Heart right ventricle (tissue), 16 donors: ENCODE results near the gene MDM4. TPM values are rescaled to one million over a fixed set of nuclear protein-coding genes. Genes with fewer than 3 reads are reported as not detected.
"Not testable (repeated sequence)": the region's sequence is repeated elsewhere in the genome, so short reads cannot be mapped to it uniquely, and the experiment has no call there.

Experiments
- ATAC-seq, 8 donors: fragments of 200-7000 bp; cut with Tn5 transposase; one replicate each; pipeline ENCODE4 v1.9.1; 2020; ENCODE audit warnings: mild to moderate bottlenecking in 8 of 8, moderate library complexity in 8 of 8, moderate number of reproducible peaks in 1 of 8
- DNase-seq, 2 donors: peaks; one replicate each; pipeline ENCODE4 v3.0.0-alpha.2; 2020
- H3K27ac ChIP-seq, 10 donors: fragments of 200-600 bp; sonication (generic) in 2 of 10; one replicate each; pipeline versions ENCODE4 v1.5.0 to v1.8.0; 2020 to 2022; ENCODE audit warnings: mild to moderate bottlenecking in 3 of 10
- H3K27me3 ChIP-seq, 7 donors: fragments of 200-600 bp; one replicate each; pipeline ENCODE4 v1.8.0; 2021 to 2022; ENCODE audit warnings: mild to moderate bottlenecking in 2 of 7
- H3K36me3 ChIP-seq, 9 donors: fragments of 200-600 bp; sonication (generic) in 1 of 9; one replicate each; pipeline versions ENCODE4 v1.5.0 to v1.8.0; 2020 to 2022; ENCODE audit warnings: mild to moderate bottlenecking in 2 of 9
- H3K4me1 ChIP-seq, 9 donors: fragments of 200-600 bp; sonication (generic) in 1 of 9; one replicate each; pipeline versions ENCODE4 v1.5.0 to v1.8.0; 2020 to 2022; ENCODE audit warnings: mild to moderate bottlenecking in 4 of 9
- H3K4me3 ChIP-seq, 10 donors: fragments of 200-600 bp; sonication (generic) in 2 of 10; one replicate each; pipeline versions ENCODE4 v1.5.0 to v1.8.0; 2020 to 2022; ENCODE audit warnings: mild to moderate bottlenecking in 7 of 10, moderate library complexity in 2 of 10
- H3K9me3 ChIP-seq, 11 donors: fragments of 200-600 bp in 10 of 11; sonication (generic) in 2 of 11; one replicate each; pipeline versions ENCODE4 v1.5.0 to v1.8.0; 2013 to 2022; ENCODE audit warnings: mild to moderate bottlenecking in 2 of 11, control low read depth in 1 of 11, moderate library complexity in 1 of 11
- WGBS, 2 donors: extraction: QIAGEN DNeasy Blood & Tissue Kit; methylation state at CpG; one replicate each; pipeline ENCODE4 v1.1.7; 2013; ENCODE audit warnings: inconsistent platforms in 1 of 2; 5-methylcytosine and 5-hydroxymethylcytosine counted together
- intact Hi-C, 10 donors: fragments of 100-400 bp; cut with DNase I; formaldehyde crosslinking; loops; one replicate each; pipeline versions ENCODE4 v1.11.1 to v1.14.2; 2022
- polyA plus RNA-seq, 2 donors: library from polyadenylated mRNA; stranded (reverse); fragments of 200-250 nt; gene quantifications; one replicate each; pipeline ENCODE4 v1.2.3, GENCODE V29; 2013
- total RNA-seq, 10 donors: library from RNA; stranded (reverse); fragmentation: NEBNext Ultra II Directional in 3 of 10; extraction: Animal tissue kit (Norgen Biotek cat#: 25700) in 3 of 10; gene quantifications; one replicate each; pipeline versions ENCODE4 v1.2.1 to v1.2.4, GENCODE V29; 2021 to 2023
- TF ChIP-seq, protein P1 (sequence below), 9 donors: fragments of 200-600 bp; sonication (generic) in 2 of 9; IDR thresholded peaks; one replicate each; pipeline versions ENCODE4 v1.5.0 to v1.8.0; 2021 to 2022; ENCODE audit warnings: antibody characterized with exemption in 9 of 9, mild to moderate bottlenecking in 5 of 9, moderate library complexity in 1 of 9
- donor health status: Arrhythmogenic right ventricular cardiomyopathy.
- donor health status: ischemic (EF 13 %, LVEDD 7.1; RV severe dilation, severe dysfunction).
- donor health status: healthy with polysubstance abuse.
- donor health status: DM: no; HTN: yes; CAD: no.
- donor health status: DM: no; HTN: no; CAD: no.
- donor health status: ischemic (EF 25% LVEDD 6.9; RV normal size, moderate dysfunction).
- donor health status: ischemic (EF 25% LVEDD 5.7; RV mildly dilated, moderate dysfunction).
- donor health status: healthy.
- donor health status: DM: yes; HTN: yes; CAD: no.
- donor health status: Ischemic cardiomyopathy.
- donor health status: ischemic (EF 35%, LVEDD 5.7; RV mildly dilated, moderate dysfunction).
- donor health status: nonischemic (EF 11% LVEDD 7.7; RV severe dilation, severe dysfunction).
- donor health status: DM: yes; HTN: yes; CAD: no.
- donor health status: PGD.
- donor health status: ischemic (EF 29% LVEDD 5.4; RV normal size, mild dysfunction).
- donor health status: nonischemic (EF 23%, LVEDD 6.1; RV moderate dilation, normal function).

MDM4 gene
- total and polyA plus RNA-seq, 12 donors = 3.7 to 43.7 (median 38.7) TPM

DNA sequence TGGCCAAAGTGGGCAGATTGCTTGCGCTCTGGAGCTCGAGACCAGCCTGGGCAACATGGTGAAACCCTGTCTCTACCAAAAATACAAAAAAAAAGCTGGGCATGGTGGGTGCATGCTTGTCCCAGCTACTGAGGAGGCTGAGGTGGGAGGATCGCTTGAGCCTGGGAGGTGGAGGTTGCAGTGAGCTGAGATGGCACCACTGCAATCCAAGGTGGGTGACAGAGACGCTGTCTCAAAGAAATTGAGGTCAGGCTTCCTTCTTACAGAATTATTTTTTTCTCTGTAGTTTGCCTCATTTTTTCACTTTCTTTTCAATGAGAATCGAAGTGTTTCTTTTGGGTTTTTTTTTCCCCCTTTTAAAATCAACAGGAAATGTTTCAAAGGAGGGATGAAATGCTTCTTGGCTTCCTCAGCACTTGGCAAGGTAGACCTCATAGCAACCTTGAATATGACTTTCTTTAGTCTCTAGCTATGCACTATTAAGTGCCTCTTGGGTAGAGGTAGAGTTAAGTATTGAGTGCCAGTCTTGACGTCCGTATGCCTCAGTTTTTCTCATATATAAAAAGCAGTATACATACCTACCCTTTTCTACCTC lies 40.3 kb downstream of the MDM4 start:
- WGBS, 2 donors = 90 to 92% methylated on average over 7 of the region's 7 CpGs
- no peaks in the 10 kb centered on the region for H3K9me3 ChIP-seq
- TF ChIP-seq, protein P1, sequence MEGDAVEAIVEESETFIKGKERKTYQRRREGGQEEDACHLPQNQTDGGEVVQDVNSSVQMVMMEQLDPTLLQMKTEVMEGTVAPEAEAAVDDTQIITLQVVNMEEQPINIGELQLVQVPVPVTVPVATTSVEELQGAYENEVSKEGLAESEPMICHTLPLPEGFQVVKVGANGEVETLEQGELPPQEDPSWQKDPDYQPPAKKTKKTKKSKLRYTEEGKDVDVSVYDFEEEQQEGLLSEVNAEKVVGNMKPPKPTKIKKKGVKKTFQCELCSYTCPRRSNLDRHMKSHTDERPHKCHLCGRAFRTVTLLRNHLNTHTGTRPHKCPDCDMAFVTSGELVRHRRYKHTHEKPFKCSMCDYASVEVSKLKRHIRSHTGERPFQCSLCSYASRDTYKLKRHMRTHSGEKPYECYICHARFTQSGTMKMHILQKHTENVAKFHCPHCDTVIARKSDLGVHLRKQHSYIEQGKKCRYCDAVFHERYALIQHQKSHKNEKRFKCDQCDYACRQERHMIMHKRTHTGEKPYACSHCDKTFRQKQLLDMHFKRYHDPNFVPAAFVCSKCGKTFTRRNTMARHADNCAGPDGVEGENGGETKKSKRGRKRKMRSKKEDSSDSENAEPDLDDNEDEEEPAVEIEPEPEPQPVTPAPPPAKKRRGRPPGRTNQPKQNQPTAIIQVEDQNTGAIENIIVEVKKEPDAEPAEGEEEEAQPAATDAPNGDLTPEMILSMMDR (IDR thresholded peaks at IDR 0.05) = no peak
- peaks cover 0 to 6% (median 0%) of the 10 kb centered on the region in 9 donors for H3K4me1 ChIP-seq
- no peak overlapping the region for H3K27ac ChIP-seq
- H3K27me3 ChIP-seq = no peaks in the 10 kb centered on the region
- peaks cover 0 to 64% (median 11%) of the 10 kb centered on the region in 9 donors for H3K36me3 ChIP-seq
- no peak for ATAC-seq
- intact Hi-C loops = no loop called here
- DNase-seq = no peak
- H3K4me3 ChIP-seq = no peak overlapping the region

DNA sequence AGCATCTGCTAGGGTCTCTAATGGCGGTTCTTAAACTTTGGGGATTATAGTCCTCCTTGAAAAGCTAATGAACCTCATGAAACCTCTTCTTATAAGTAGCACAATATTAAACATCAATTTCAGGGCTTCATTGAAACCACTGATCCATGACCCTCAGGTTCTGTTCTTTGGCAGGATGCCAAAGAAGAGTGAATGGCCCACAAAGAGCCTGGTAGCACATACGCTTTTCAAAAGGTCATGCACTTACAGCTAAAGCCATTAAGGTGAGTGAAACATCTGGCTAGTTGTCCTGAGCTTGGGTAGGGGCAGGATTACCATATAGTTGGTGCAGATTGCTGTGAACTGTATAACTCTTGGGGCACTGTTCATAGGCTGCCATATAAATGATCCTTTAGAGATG lies 42.3 kb downstream of the MDM4 start:
- H3K36me3 ChIP-seq = peaks cover 0 to 64% (median 5%) of the 10 kb centered on the region in 9 donors
- ATAC-seq = no peak
- no peak overlapping the region for H3K4me3 ChIP-seq
- intact Hi-C loops = no loop called here
- H3K27ac ChIP-seq = no peak overlapping the region
- H3K9me3 ChIP-seq = no peaks in the 10 kb centered on the region
- DNase-seq = no peak
- 84 to 97% methylated on average over 2 of the region's 2 CpGs for WGBS, 2 donors
- peaks cover 0 to 6% (median 0%) of the 10 kb centered on the region in 9 donors for H3K4me1 ChIP-seq
- TF ChIP-seq, protein P1 (IDR thresholded peaks at IDR 0.05) = no peak
- H3K27me3 ChIP-seq = no peaks in the 10 kb centered on the region

DNA sequence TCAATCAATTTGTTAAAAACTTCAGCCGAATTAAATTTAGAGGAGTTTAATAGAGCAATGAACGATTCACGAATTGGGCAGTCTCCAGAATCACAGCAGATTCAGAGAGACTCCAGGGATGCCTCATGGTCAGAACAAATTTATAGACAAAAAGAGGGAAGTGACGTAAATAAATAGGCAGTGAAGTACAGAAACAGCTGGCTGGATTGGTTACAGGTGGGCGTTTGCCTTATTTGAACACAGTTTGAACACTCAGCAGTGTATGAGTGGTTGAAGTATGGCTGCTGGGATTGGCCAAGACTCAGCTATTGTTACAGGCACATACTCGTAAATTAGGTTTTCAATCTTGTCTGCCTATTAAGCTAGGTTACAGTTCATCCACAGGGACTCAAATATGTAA lies 43.8 kb downstream of the MDM4 start:
- intact Hi-C loops = loop anchor here in 5 of 10 donors (10.0 kb wide), 2 partner anchors 205 to 385 kb away; no protein-coding TSS in a partner anchor

DNA sequence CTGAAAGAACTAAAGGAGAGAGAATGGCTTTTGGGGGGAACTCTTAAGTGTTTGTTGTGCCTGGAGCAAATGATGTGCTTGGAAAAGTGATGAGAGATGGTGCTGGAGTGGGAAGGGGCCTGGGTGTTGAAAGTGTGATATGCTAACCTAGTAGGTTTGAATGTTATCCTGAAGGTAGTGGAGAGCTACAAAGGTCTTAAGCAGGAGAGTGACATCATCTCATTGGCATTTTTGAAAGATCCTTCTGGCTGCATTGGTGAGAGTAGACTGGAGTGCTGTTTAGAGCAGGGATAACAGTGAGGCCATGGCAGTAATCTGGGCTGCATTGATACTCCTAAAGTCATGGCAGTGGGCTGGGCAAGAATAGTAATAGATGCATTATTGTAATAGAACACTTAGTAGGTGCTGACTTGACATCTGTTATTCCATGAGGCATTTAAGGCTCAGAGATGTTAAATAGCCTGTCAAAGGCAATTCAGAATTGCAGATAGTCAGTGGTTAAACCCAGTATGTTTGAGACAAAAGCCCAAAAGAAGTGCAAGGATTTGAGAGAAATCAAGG lies 44.5 kb downstream of the MDM4 start:
- H3K4me1 ChIP-seq = no peaks in the 10 kb centered on the region
- H3K27me3 ChIP-seq = no peaks in the 10 kb centered on the region
- TF ChIP-seq, protein P1 (IDR thresholded peaks at IDR 0.05) = no peak
- intact Hi-C loops = loop anchor here in 5 of 10 donors (10.0 kb wide), 2 partner anchors 204 to 384 kb away; no protein-coding TSS in a partner anchor
- peaks cover 0 to 48% (median 0%) of the 10 kb centered on the region in 9 donors for H3K36me3 ChIP-seq
- no peaks in the 10 kb centered on the region for H3K9me3 ChIP-seq
- DNase-seq (no peak), ATAC-seq (peak in 1 of 8 donors; percentile 60)
- H3K27ac ChIP-seq = no peak overlapping the region
- no peak overlapping the region for H3K4me3 ChIP-seq

More for the DNA sequence above, 43.8 kb downstream of the MDM4 start:
- peaks cover 0 to 53% (median 0%) of the 10 kb centered on the region in 9 donors for H3K36me3 ChIP-seq
- not testable (repeated sequence) for H3K9me3 ChIP-seq, H3K27me3 ChIP-seq, DNase-seq, ATAC-seq, H3K27ac ChIP-seq, H3K4me1 ChIP-seq, H3K4me3 ChIP-seq
- 88 to 90% methylated on average over 6 of the region's 6 CpGs for WGBS, 2 donors
